ENCODE results near the gene VASP.

The VASP gene

DNA sequence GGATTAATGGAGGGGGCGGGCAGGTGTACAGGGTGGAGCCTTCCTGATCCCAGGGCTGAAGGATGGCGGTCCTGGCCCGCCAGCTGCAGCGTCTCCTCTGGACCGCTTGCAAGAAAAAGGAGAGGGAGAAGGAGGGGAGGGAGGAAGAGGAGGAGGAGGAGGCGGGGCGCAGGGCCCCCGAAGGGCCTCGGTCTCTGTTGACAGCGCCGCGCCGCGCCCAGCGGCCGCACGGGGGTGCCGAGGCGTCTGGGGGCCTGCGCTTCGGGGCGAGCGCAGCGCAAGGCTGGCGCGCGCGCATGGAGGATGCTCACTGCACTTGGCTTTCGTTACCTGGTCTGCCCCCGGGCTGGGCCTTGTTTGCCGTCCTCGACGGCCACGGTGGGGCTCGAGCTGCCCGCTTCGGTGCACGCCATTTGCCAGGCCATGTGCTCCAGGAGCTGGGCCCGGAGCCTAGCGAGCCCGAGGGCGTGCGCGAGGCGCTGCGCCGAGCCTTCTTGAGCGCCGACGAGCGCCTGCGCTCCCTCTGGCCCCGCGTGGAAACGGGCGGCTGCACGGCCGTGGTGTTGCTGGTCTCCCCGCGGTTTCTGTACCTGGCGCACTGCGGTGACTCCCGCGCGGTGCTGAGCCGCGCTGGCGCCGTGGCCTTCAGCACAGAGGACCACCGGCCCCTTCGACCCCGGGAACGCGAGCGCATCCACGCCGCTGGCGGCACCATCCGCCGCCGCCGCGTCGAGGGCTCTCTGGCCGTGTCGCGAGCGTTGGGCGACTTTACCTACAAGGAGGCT is 8.7 kb upstream of the VASP start, which contains the start of gene PPM1N:
PPM1N (plus strand) TSS at position 33 of the 785 bp plus-strand sequence; CDS start at position 63, 30 bp downstream.
- TF ChIP-seq, protein P1, sequence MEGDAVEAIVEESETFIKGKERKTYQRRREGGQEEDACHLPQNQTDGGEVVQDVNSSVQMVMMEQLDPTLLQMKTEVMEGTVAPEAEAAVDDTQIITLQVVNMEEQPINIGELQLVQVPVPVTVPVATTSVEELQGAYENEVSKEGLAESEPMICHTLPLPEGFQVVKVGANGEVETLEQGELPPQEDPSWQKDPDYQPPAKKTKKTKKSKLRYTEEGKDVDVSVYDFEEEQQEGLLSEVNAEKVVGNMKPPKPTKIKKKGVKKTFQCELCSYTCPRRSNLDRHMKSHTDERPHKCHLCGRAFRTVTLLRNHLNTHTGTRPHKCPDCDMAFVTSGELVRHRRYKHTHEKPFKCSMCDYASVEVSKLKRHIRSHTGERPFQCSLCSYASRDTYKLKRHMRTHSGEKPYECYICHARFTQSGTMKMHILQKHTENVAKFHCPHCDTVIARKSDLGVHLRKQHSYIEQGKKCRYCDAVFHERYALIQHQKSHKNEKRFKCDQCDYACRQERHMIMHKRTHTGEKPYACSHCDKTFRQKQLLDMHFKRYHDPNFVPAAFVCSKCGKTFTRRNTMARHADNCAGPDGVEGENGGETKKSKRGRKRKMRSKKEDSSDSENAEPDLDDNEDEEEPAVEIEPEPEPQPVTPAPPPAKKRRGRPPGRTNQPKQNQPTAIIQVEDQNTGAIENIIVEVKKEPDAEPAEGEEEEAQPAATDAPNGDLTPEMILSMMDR (IDR thresholded peaks at IDR 0.05; ENCODE audit: low read length, missing control alignments): no peak
- peak within 1 kb of the TSS; percentile 42 for H3K4me3 ChIP-seq (replicated peaks; ENCODE audit: low read depth, low read length)
- DNase-seq (ENCODE audit: low read depth): no peak

DNA sequence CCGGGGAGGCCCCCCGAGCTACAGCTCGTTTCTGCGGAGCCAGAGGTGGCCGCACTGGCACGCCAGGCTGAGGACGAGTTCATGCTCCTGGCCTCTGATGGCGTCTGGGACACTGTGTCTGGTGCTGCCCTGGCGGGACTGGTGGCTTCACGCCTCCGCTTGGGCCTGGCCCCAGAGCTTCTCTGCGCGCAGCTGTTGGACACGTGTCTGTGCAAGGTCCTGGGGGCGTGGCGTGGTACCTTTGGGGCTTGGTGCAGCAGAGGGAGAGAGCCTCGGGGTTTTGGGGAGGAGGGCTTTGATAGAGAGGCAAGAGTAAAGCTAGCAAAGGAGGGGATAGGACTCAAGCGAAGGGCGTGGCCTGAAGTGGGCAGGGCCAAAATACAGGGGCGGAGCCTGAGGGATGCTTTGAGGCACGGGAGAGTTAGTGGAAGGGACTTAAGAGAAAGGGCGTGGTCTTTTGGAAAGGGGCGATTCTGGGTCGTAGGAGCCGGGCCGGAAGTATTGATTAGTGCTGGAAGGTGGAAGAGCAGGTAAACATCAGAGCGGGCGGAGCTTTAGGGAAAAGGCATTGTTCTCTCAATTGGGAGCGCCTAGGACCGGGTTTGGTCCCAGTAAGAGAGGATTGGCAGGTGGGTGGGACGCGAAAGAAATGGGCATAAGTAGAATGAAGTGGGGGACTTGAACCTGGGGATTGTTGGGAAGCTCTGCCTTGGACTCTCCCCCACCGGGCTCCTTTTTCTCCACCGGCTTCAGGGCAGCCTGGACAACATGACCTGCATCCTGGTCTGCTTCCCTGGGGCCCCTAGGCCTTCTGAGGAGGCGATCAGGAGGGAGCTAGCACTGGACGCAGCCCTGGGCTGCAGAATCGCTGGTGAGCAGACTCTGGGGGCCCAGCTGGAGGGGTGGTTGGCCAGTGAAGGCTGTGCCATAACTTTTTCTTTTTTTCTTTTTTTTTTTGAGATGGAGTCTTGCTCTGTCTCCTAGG is 7.8 kb upstream of the VASP start:
- no peak for DNase-seq (ENCODE audit: low read depth)
- TF ChIP-seq, protein P1 (IDR thresholded peaks at IDR 0.05; ENCODE audit: low read length, missing control alignments): no peak
- H3K4me3 ChIP-seq (replicated peaks; ENCODE audit: low read depth, low read length): no peak overlapping the region

- no peak for DNase-seq (ENCODE audit: low read depth)
- no peak overlapping the region for H3K4me3 ChIP-seq (replicated peaks; ENCODE audit: low read depth, low read length)
- TF ChIP-seq, protein P1 (IDR thresholded peaks at IDR 0.05; ENCODE audit: low read length, missing control alignments): no peak
Measured at GRCh38 chr19:45500918-45501729, 6.2 kb upstream of the VASP start.

DNA sequence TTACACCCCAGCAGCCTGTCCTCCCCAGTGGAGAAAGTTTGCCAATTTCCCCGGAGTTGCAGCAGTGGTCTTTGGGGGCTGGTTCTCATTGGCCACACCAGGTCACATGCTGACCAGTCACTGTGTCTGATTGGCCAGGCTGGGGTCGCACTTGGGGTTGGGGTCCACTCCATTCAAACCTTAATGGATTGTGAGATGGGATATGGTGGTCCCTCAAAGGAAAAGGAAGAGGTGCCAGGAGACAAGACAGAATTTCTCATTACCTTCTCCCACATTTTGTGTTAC is 5.6 kb upstream of the VASP start:
- no peak overlapping the region for H3K4me3 ChIP-seq (replicated peaks; ENCODE audit: low read depth, low read length)
- TF ChIP-seq, protein P1 (IDR thresholded peaks at IDR 0.05; ENCODE audit: low read length, missing control alignments): no peak
- DNase-seq (ENCODE audit: low read depth): no peak

DNA sequence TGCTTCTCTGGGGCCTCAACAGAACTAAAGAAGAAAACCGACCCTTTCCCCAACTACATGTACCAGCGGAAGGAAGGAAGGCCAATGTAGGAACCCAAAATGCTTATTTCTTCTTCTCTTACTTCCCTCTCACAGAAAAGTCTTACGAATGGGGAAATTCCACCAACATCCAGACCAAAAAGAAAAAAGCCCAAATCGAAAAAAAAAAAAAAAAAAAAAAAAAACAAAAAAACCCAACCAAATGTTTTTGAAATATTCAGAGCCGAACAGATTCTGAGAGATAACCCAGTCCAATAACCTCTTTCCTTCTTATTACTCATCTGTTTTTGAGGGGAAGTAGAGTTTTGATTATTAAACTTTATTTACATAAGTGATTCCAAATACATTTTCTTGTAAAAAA is 5.2 kb upstream of the VASP start:
- no peak for DNase-seq (ENCODE audit: low read depth)
- no peak overlapping the region for H3K4me3 ChIP-seq (replicated peaks; ENCODE audit: low read depth, low read length)

GRCh38 chr19:45503909-45504308 is 3.4 kb upstream of the VASP start:
- no peak overlapping the region for H3K4me3 ChIP-seq (replicated peaks; ENCODE audit: low read depth, low read length)
- DNase-seq (ENCODE audit: low read depth): no peak
- TF ChIP-seq, protein P1 (IDR thresholded peaks at IDR 0.05; ENCODE audit: low read length, missing control alignments): no peak

More for the DNA sequence above, 5.2 kb upstream of the VASP start:
- TF ChIP-seq, protein P1 (IDR thresholded peaks at IDR 0.05; ENCODE audit: low read length, missing control alignments): no peak
